NCI-H2107 treated with DMSO at 0.1 percent for 48 hours (cell line): ENCODE data around the gene ZNF180.
A peak's percentile ranks its signal among the peaks of the same experiment; 100 is the strongest.
"Not testable (repeated sequence)": the region's sequence is repeated elsewhere in the genome, so short reads cannot be mapped to it uniquely, and the experiment has no call there.

Experiments used
- DNase-seq: peaks from one replicate; lab custom pipeline; 2025; ENCODE audit not compliant: unreplicated experiment; lab: John Stamatoyannopoulos, UW

Gene ZNF180

GRCh38 chr19:44499962-44500949 lies at the start of gene ZNF180:
Gene ZNF180 (minus strand): TSS chr19:44500522. CDS start chr19:44497334, 3,188 bp downstream.
- DNase-seq: peak; percentile 83

GRCh38 chr19:44549507-44549906 lies 49.2 kb upstream of the ZNF180 start:
- DNase-seq: no peak

GRCh38 chr19:44548736-44549135 lies 48.4 kb upstream of the ZNF180 start:
- no peak for DNase-seq

- no peak for DNase-seq
These were observed 43.7 kb upstream of the ZNF180 start for GRCh38 chr19:44544031-44544430.

- no peak for DNase-seq
These were observed 42.3 kb upstream of the ZNF180 start for GRCh38 chr19:44542671-44543070.

GRCh38 chr19:44540736-44541135 lies 40.4 kb upstream of the ZNF180 start:
- DNase-seq: no peak

GRCh38 chr19:44539991-44540390 lies 39.7 kb upstream of the ZNF180 start:
- no peak for DNase-seq

- DNase-seq: no peak
These were observed 39.0 kb upstream of the ZNF180 start for GRCh38 chr19:44539236-44539826.

GRCh38 chr19:44535361-44535760 lies 35.0 kb upstream of the ZNF180 start:
- not testable (repeated sequence) for DNase-seq

GRCh38 chr19:44532819-44533218 lies 32.5 kb upstream of the ZNF180 start:
- no peak for DNase-seq

- no peak for DNase-seq
These were observed 30.5 kb upstream of the ZNF180 start for GRCh38 chr19:44530777-44531176.

- no peak for DNase-seq
These were observed 29.2 kb upstream of the ZNF180 start, which contains the start of gene CEACAM20 for GRCh38 chr19:44529536-44529935. Gene CEACAM20 (minus strand): TSS chr19:44529675. CDS start chr19:44529509, 166 bp downstream.

GRCh38 chr19:44527554-44527953 lies 27.2 kb upstream of the ZNF180 start:
- DNase-seq: no peak

- DNase-seq: no peak
These were observed 25.6 kb upstream of the ZNF180 start for GRCh38 chr19:44525721-44526430.

GRCh38 chr19:44521370-44521769 lies 21.0 kb upstream of the ZNF180 start:
- no peak for DNase-seq

- DNase-seq: no peak
These were observed 16.8 kb upstream of the ZNF180 start for GRCh38 chr19:44517146-44517545.

GRCh38 chr19:44515907-44516306 lies 15.6 kb upstream of the ZNF180 start:
- DNase-seq: no peak

- DNase-seq: no peak
These were observed 14.7 kb upstream of the ZNF180 start for GRCh38 chr19:44515031-44515430.

- DNase-seq: peak; percentile 12
These were observed 12.3 kb upstream of the ZNF180 start for GRCh38 chr19:44512326-44513298.

GRCh38 chr19:44509478-44509877 lies 9.2 kb upstream of the ZNF180 start:
- no peak for DNase-seq
